Endometrial microvascular endothelial cells (primary cell): ENCODE results near the gene MEGF11. TPM values are rescaled to one million over a fixed set of nuclear protein-coding genes. Genes with fewer than 3 reads are reported as not detected.

Experiments
- in situ Hi-C: cut with HindIII; loops from 2 replicates; pipeline ENCODE4 v1.10.0; 2017; ENCODE audit warnings: low sequenced_read_pairs, low pct_unique_long_range_greater_than_20kb; ENCODE audit errors: inconsistent ontology term
- total RNA-seq: library from RNA; depleted of rRNA; stranded (reverse); fragments of >200 nt; gene quantifications from one replicate; pipeline ENCODE4 v1.2.3, GENCODE V29; 2015; ENCODE audit errors: inconsistent ontology term

MEGF11 gene
- total RNA-seq, 1 donor from 2014 or later, result not detected

DNA sequence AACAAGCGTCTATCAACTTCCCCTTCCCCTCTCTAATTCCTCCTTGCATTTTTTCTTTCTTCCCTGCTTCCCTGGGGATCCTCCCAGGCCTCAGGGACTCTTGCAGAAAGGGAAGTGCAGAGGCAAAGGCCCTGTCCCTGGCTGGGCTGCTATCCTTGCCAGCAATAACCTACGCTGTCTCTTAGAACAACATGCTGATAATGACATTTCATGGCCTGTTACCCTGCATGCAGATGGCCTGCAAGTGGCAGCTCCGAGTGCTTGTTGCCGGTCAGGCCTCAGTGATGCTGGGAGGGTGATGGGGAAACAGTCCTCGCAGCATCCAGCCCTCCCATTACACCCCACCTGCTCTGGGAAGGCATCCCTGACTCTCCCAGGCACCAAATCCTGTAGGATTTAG lies 216.7 kb downstream of the MEGF11 start:
- in situ Hi-C loops, result no loop called here

DNA sequence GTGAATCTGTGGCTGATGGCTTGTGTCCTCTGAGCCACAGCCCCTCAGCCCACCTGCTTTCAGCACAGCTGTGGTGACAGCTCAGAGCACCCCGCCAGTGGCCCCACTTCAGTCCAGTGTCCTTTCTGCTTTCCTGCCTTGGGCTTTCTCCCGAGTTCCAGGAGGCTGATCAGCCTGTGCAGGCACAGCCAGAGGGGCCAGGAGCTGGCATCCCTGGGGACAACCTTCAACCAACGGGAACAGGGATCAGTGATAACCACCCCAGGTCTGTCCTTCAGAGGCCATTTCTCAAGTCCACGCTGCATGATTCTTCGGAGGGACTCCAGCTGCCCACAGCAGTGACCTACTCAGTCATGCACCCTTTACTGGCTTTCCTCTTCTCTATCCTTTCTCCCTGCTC lies 217.6 kb downstream of the MEGF11 start:
- in situ Hi-C loops, result no loop called here

DNA sequence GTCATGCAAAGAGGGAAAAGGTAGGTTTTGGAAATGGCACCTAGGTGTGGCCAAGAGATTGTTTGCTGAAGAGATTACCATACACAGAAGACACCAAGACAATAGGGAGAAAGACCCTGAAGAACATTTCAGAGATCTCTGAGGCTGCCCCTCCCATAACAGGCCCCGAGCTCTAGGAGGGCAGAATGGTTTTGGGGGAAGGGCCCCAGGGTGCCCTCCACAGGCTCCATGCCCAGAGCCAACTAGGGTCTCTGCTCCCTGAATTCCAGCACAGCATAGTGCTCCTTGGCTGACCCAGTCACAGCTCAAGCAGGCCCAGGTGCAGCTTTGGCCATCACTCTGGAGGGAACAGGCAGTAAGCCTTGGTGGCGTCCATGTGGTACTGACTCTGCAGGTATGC lies 220.4 kb downstream of the MEGF11 start:
- in situ Hi-C loops, result no loop called here

DNA sequence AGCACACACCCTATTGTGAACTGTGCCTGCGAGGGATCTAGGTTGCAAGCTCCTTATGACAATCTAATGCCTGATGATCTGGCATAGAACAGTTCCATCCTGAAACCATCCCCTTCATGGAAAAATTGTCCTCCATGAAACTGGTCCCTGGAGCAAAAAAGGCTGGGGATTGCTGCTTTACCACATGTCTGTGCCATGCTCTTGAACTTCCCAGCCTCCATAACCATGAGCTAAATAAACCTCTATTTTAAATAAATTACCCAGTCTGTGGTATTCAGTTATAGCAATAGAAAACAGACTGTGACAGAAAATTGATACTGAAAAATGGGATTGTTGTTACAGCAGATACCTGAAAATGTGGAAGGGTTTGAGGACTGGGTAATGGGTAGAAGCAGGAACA lies 221.5 kb downstream of the MEGF11 start:
- in situ Hi-C loops, result no loop called here

DNA sequence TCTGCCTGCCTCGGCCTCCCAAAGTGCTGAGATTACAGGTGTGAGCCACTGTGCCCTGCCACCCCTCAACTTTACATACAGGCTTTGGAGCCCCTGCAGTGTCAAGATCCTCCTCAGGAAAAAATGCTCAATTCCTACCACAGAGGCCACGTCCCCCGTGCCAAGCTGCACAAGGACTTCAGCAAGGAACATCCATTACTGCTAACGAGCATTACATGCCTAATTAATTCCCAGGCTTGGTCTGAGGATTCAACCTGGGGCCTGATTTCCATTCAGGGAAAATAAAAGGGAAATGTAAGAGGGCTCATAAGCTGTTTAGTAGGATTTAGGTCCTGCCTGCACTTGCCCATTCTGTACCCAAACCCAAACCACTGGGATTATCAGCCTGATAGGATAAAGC lies 222.9 kb downstream of the MEGF11 start:
- in situ Hi-C loops, result no loop called here

DNA sequence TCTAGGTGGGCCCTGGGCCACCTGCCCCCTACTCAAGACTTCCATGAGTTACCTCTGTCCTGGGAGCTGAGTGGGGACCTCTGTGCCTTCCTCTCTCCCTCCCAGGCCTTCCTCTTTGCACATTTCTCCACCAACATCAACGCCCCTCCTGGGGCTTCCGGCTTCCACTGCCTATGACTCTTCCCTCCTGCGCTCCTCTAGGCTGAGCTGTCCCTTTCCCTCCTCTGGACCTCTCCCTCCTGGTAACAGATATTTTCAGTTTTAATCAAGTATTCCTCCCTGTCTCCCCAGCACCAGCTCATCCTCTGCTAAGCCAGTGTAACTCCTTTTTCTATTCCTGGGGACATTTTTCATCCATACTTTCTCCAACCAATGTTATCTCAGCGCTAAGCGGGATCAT lies 223.9 kb downstream of the MEGF11 start:
- in situ Hi-C loops, result no loop called here

DNA sequence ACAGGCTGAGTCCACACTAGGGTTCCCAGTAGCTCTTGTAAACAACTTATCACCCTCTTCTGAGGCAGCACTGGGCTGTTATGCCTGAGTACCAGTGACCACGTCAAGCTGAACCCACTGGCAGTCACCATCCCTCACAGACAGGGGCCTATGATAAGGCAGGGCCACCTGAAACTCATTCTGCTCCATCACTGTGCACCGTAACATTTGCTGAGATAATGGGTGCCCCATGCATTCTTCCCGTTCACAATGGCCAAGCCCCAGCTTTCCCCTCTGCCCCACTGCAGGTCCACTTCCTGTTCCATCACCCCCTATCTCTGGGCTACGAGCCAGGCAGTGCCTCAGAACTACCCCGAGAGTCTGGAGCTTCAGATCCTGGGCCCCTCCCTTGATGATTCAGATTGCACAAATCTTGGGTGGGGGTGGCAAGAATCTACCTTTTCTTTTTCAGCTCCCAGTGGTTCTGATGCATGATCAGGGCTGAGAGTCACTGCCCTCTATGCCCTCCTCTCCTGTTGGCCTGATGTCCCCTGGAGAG lies 226.2 kb downstream of the MEGF11 start:
- in situ Hi-C loops, result no loop called here

DNA sequence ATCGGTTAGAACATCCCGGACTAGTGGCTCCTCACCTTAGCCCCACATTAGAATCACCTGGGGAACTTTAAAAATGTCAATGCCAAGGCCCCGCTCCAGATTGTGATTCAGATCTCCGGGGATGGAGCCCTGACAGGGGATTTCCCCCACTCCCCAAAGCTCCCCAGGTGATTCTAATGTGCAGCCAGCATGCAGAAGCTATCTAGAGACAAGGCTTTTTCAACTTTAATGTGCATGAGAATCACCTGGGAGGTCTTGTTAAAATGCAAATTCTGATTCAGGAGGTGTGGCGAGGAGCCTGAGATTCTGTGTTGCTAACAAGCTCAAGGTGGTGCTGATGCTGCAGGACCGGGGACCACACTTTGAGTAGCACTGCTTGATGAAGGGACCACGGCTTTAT lies 227.6 kb downstream of the MEGF11 start:
- in situ Hi-C loops, result no loop called here

DNA sequence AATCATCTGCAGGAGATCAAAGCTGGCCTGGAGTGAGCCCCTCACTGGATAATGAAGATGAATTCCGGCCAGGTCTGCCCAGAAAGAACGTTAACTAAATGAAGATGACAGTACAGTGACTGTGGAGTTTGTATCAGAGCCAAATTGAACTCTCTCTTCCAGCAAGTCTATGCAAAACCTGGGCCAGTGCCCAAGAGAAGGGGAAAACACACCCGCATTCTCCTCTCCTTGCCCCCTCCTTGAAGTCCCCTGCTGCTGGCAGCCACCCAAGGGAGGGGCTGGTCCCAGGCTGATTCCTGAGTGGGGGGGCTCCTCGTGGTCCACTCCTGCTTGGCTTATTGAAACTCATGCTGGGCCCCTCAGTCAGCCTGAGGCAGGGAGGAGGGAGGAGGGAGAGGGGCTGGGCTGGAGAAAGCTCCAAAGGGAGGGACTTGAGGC lies 228.5 kb downstream of the MEGF11 start:
- in situ Hi-C loops, result no loop called here

DNA sequence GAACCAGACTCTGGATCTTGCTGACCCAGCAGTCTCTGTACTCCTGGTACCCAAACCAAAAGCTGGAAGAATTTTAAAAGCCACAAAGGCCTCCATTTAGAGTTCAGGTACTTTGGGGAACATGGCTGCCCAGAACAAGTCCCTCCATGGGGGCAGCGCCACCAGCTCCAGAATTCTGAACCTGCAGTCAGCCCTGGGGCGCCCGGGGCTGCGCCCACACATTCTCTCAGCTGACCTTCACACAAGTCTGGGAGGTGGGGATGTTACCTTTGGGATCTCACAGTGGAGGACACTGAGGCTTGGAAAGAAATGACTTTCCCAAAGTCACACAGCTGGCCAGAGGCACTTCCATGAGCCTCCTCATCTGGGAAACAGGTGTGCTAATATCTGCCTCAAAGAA lies 229.4 kb downstream of the MEGF11 start:
- in situ Hi-C loops, result no loop called here

DNA sequence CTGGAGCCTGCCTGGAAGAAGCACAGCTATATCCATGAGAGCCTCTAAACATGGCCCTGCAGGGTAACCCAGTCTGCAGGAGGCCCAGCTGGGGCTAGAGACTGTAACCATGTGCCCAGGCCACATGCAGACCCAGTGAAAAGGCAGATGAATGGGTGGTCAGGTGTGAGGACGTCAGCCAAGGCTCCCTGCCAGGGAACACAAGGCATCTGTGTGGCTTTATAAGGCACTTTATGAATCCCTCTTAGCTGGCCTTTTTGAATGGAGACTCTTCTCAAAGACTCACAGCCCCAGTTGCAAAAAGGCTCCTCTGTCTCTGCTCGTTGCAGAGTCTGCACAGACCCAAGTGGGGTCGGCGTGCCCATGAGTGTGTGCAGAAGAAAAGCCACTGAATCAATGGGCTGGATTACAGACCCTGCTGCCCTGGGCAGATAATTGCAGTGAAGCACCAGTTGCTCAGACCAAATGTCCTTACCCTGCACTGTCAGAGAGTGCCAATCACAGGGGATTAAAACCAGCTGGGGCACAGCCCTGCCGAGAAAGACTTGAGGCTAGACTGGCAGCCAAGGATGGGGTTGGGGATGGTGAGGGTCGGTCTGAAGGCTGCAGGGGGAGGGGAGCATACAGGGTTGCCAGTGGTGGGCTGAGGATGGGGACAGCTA lies 230.1 kb downstream of the MEGF11 start:
- in situ Hi-C loops, result no loop called here

DNA sequence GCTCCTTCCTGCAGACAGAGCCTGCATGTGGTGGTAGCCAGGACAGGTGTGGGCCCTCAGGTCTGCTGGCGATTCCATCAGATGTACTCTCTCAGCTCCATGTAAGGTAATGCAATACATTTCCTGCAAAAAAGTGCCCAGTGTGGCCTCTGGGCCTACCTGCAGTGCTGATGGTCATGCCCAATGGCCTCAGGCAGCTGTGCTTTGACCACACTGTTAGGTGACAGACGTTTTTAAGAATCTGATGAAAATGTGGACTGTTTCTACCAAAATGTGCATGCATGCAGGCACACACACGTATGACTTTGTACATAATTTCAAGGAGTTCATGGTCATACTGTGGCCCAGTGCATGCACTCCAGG lies 231.4 kb downstream of the MEGF11 start:
- in situ Hi-C loops, result no loop called here

DNA sequence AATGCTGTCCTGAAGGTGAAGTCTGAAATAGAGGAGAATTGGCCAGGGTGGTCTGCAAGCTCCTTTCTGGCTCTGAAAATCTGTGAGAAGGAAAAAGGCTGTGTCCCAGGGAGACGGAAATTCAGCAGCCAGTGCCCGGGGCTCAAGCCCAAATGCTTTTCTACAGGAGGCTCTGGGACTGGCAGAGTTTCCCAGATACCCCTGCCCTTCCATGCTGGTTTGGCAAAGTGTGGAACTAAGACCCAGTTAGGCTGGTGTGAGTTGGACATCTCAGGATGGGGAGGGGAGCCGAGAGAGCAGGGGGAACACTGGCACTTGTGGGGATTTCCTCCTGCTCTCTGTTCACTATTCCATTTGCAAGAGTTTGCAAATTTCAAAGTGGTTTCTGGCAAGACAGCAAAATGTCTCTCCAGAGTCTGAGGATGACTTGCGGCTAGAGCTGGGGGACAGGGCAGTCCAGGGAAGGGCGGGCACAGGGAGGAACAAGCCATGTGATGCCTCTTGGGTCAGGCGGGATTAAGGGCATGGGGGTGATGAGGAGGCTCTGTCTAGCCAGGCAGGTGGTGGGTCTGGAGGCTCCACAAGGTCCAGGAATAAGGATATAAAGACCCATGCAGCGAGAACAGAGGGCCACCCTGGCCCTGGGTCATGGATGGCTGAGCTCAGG lies 231.9 kb downstream of the MEGF11 start:
- in situ Hi-C loops, result no loop called here

DNA sequence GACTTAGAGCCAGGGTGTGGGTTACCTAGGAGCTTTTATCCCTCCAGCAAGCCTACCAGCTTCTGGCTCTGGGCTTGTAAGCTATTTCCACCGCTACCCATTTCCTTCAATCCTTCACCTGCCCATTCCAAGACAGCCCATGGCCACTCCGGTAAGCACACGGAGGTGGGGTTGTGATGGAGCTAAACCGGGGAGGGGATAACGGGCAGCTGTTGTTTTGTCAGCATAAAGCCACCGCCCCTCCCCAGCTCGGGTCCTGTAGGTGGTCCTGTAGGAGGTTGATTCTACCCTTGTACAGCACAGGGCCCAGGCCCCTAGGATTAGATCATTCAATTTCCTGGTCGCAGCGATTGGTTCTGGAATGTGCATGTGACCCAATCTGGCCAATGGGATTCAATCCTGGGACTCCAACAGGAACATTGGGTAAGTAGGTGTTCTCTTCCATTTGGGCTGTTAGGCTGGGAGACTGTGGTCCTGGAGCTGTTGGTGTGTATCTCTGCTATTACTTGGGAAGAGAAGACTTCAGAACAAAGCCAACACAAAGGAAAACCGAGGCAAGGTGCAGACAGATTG lies 233.6 kb downstream of the MEGF11 start:
- in situ Hi-C loops, result no loop called here

DNA sequence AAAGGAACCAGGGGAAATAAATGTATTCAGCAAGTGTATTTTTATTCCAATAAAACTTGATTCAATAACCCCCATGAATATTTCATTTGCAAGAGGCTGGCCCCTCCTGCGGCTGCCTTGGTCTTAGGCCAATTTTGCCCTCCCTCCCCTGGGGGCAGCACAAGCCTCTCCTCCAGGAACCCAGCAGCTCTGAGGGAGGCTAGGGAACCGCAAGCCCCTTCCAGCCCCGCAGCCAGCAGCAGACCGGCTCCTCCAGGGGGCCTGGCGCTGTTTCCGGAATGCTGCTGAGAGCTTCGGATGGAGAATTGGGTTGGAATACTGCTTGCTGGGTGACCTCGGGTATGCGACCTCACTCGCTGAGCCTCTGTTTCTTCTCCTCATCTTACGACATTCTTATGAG lies 234.2 kb downstream of the MEGF11 start:
- in situ Hi-C loops, result no loop called here

DNA sequence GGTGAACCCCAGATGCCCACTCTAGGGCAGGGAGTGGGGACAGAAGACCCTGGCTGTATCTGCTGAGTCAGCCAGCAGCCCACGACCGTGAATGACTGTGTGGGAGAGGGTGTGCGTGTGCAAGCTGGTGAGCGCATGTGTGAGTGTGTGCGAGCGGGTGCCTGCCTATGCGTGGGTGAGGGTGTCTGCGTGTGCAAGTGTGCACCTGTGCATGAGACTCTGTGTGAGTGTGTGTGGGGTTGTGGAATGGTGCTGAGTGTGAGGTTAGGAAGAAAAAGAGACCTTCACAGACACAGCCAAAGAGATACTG lies 235.1 kb downstream of the MEGF11 start:
- in situ Hi-C loops, result no loop called here

DNA sequence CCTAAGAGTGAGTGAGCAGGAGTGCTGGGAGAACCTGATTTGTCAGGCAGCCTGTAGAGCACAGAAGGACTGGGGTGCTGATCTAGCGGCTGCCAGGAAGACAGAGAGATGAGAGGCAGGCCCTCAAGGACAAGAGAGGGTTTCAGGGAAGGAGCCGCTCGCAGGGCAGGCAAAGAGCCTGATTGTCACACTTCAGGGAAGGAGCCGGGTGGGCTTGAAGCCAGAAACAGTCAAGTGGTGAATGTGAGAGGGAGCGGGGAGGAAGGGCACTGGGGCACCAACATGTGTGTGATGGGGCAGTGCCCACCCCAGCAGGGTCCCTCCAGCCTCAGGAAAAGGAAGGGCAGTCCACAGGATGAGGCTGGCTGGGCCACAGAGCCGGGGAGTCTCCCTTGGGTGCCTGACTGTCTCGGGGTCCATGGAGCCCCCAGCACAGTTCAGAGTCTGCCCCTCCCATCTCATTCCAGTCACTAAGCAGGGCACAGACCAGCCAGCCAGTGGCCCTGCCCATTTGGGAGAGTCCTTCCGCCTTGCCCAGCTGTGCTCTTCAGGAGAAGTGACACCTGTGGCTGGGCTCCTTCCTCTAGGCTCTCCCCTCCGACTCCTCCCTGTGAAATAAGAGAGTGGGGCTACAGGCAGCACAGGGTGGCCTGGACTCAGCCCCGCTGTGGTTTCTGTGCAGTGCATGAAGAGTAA lies 235.6 kb downstream of the MEGF11 start:
- in situ Hi-C loops, result no loop called here

DNA sequence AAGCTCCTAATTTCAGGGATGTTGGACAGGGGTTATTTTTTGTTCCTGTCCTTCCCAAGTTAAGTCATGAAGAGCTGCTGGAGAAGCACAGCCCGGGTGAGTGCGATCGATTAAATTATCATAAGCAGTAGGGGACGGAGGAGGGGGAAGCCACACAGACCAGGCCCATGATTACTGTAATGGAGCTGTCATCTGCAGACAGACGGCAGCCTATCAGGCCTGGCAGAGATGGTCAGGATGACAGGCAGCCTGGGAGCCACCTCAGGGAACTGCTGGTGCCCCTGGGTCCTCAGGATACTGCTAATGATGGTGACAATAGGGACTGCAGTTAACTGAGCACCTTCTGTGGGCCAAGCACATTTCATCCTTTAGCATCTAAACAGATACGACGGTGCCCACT lies 236.6 kb downstream of the MEGF11 start:
- in situ Hi-C loops, result no loop called here

DNA sequence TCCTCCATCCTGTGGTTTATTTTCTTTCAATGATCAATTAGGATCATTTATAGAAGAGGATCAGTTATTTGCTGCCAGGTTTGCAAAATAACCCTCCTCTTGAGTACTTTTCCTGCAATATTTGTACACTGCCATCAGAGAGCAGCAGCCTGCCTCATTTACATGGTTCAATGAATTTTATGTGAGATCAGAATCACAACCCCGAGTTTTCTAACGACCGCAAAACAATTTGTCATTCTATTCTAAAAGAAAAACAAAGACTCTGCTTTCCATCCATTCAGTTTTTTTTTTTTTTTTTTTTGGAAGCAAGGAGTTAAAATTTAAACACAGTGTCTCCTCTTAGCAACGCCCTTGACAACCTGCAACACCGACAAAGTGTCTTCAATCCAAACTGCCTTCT lies 237.4 kb downstream of the MEGF11 start:
- in situ Hi-C loops, result no loop called here

DNA sequence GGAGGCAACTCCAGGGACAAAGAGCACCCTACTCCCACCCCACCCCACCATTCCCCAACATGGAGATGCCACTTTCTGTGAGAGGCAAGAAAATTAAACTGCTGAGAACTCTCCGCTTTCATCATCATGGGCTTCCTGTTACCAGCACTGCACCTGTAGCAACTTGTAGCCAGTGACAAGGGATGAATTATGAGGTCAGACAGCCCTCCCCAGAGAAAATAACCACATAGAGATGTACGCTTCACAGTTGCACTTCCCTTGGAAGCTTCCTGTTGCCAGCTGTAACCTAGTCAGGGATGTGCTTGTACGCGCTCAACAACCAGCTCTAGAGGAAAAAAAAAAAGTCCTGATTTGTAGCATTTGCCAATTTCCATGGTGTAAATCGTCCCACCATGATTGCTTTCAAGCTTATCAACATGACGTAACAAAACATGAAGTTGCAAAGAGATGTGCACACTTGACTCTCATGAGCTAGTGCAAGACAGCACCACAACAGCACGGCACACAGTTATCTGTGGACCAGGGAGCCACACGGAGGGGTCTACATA lies 238.8 kb downstream of the MEGF11 start:
- in situ Hi-C loops, result no loop called here
